Ishikawa (cell line): ENCODE data around the gene GPRC5D.

Source experiments
- EP300 ChIP-seq: IDR thresholded peaks from 2 replicates; pipeline ENCODE4 v1.6.1; 2012; ENCODE audit warnings: borderline replicate concordance
- FOXM1 ChIP-seq: IDR thresholded peaks from 2 replicates; pipeline ENCODE4 v1.6.1; 2012; ENCODE audit warnings: low read depth, borderline replicate concordance
- MAX ChIP-seq: IDR thresholded peaks from 2 replicates; pipeline ENCODE4 v1.6.1; 2012
- TEAD4 ChIP-seq: IDR thresholded peaks from 2 replicates; pipeline ENCODE4 v1.6.1; 2012
- USF1 ChIP-seq: IDR thresholded peaks from 2 replicates; pipeline ENCODE4 v1.6.1; 2012
- YY1 ChIP-seq: IDR thresholded peaks from 2 replicates; pipeline ENCODE4 v1.6.1; 2012; ENCODE audit warnings: low read depth
- TF ChIP-seq, protein P1 (sequence below): IDR thresholded peaks from 2 replicates; pipeline ENCODE4 v1.6.1; 2012; ENCODE audit warnings: low read depth, mild to moderate bottlenecking

- TF ChIP-seq, protein P1, sequence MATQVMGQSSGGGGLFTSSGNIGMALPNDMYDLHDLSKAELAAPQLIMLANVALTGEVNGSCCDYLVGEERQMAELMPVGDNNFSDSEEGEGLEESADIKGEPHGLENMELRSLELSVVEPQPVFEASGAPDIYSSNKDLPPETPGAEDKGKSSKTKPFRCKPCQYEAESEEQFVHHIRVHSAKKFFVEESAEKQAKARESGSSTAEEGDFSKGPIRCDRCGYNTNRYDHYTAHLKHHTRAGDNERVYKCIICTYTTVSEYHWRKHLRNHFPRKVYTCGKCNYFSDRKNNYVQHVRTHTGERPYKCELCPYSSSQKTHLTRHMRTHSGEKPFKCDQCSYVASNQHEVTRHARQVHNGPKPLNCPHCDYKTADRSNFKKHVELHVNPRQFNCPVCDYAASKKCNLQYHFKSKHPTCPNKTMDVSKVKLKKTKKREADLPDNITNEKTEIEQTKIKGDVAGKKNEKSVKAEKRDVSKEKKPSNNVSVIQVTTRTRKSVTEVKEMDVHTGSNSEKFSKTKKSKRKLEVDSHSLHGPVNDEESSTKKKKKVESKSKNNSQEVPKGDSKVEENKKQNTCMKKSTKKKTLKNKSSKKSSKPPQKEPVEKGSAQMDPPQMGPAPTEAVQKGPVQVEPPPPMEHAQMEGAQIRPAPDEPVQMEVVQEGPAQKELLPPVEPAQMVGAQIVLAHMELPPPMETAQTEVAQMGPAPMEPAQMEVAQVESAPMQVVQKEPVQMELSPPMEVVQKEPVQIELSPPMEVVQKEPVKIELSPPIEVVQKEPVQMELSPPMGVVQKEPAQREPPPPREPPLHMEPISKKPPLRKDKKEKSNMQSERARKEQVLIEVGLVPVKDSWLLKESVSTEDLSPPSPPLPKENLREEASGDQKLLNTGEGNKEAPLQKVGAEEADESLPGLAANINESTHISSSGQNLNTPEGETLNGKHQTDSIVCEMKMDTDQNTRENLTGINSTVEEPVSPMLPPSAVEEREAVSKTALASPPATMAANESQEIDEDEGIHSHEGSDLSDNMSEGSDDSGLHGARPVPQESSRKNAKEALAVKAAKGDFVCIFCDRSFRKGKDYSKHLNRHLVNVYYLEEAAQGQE = no peak
- TF ChIP-seq TEAD4 (no peak), MAX (no peak), USF1 (no peak), FOXM1 (no peak), YY1 (no peak), EP300 (no peak)
These were observed 29.8 kb downstream of the GPRC5D start for GRCh38 chr12:12922191-12922616.
